Brain microvascular endothelial cell (primary cell): Measurements from ENCODE around the gene FCSK.

ENCODE experiments used
- DNase-seq: peaks from one replicate; pipeline ENCODE4 v3.0.0-alpha.2; 2020
- H3K27ac ChIP-seq: fragments of 250-450 bp; sonication (Bioruptor Pico); 2 replicates; pipeline ENCODE4 v1.5.1; 2020; ENCODE audit warnings: mild to moderate bottlenecking, moderate library complexity
- H3K27me3 ChIP-seq: fragments of 250-450 bp; sonication (Bioruptor Pico); replicated peaks from 2 replicates; pipeline ENCODE4 v1.5.1; 2020; ENCODE audit warnings: mild to moderate bottlenecking
- H3K36me3 ChIP-seq: fragments of 250-450 bp; sonication (Bioruptor Pico); replicated peaks from 2 replicates; pipeline ENCODE4 v1.5.1; 2020; ENCODE audit warnings: mild to moderate bottlenecking
- H3K4me3 ChIP-seq: 2 replicates; pipeline ENCODE4 v1.5.1; 2011; ENCODE audit warnings: low read depth, mild to moderate bottlenecking, control low read depth, low read length, moderate library complexity
- in situ Hi-C: cut with HindIII; loops from 2 replicates; pipeline ENCODE4 v1.10.0; 2017; ENCODE audit warnings: low sequenced_read_pairs, low pct_ligation_motif_present
- TF ChIP-seq, protein P1 (sequence below): IDR thresholded peaks from 2 replicates; pipeline ENCODE4 v1.5.1; 2011; ENCODE audit warnings: low read depth, mild to moderate bottlenecking, moderate library complexity, low read length, control low read depth, inconsistent platforms; ENCODE audit errors: missing control alignments

Gene FCSK

DNA sequence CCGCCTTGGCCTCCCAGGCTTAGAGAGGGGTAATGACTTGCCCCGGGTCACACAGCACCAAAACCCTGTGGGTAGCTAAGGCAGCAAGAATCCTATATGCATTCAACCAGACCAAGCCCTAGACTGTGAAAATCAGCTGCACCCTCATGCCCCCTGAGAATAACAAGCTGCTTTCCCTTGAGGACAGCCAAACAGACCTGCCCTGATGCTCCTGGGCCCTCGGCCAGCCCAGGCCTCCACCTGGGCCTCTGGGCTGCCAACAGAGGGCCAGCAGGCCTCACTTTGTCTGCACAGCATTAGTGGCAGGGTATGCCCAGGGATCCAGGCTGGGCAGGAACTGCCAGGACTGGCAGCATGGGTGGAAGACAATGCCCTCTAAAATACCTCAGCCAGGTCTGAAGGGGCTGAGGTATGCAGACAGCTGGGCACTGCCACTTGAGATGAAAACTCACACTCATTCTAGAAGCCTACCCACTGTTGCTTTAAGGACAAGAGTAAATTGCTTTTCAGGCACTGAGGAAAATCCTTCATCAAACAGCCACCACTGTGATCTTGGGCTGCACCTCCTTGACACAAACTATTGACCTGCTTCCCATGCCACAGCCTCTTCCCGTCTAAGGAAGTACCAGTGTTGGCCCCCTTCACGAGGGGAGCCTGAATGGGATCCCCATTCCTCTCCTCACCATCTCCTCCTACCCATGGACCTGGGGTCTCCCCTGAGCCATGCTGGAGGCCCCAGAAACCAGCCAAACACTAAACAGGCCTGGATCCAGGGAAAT lies 24.3 kb upstream of the FCSK start:
- H3K36me3 ChIP-seq = peaks cover 7% of the 10 kb centered on the region
- peak overlapping the region; percentile 44 for H3K27ac ChIP-seq
- TF ChIP-seq, protein P1, sequence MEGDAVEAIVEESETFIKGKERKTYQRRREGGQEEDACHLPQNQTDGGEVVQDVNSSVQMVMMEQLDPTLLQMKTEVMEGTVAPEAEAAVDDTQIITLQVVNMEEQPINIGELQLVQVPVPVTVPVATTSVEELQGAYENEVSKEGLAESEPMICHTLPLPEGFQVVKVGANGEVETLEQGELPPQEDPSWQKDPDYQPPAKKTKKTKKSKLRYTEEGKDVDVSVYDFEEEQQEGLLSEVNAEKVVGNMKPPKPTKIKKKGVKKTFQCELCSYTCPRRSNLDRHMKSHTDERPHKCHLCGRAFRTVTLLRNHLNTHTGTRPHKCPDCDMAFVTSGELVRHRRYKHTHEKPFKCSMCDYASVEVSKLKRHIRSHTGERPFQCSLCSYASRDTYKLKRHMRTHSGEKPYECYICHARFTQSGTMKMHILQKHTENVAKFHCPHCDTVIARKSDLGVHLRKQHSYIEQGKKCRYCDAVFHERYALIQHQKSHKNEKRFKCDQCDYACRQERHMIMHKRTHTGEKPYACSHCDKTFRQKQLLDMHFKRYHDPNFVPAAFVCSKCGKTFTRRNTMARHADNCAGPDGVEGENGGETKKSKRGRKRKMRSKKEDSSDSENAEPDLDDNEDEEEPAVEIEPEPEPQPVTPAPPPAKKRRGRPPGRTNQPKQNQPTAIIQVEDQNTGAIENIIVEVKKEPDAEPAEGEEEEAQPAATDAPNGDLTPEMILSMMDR = no peak
- no peak overlapping the region for H3K4me3 ChIP-seq
- no peaks in the 10 kb centered on the region for H3K27me3 ChIP-seq
- in situ Hi-C loops = no loop called here
- DNase-seq = no peak

DNA sequence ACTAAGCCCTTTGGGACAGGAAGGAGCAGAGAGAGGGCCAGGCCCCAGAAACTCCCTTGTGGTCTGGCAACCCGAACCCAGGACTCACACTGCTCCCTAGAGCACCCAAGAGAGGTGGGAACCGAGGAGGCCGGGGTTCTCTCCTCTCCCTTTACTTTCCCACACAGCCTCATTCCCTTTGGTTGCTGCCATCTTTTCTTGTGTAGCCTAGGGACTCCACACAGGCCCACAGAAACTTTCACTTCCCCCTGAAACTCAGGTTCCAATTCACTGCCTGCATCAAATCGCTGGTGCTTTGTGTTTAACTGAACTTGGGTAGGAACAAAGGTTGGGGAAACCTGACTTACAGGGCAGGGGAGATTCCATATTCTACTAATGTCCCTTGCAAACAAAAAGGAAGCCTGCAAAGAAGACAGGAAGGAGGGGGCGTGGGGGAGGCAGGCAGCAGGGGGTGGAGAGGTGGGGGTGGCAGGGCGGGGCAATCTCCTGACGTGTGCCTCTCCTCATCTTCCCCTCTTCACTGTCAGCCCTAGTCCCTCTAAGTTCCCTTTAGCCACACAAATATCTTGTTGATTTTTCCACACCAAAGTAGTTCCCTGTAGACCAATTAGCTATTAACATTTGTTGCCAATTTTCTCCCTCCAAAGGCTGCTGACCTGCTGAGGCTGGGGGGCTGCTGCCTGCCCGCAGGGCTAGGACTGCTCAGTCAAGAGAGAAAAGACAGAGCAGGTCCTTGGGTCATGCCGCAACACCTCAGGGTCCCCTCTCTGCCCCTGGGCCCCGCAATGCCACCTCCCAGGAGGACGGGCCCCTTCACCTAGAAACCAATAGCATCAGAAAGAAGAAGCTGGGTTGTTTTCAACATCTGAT lies 23.5 kb upstream of the FCSK start:
- no peak for DNase-seq
- Histone ChIP-seq H3K36me3 (peaks cover 7% of the 10 kb centered on the region), H3K4me3 (no peak overlapping the region), H3K27me3 (no peaks in the 10 kb centered on the region), H3K27ac (peak overlapping the region; percentile 44)
- TF ChIP-seq, protein P1 = no peak
- in situ Hi-C loops = no loop called here

DNA sequence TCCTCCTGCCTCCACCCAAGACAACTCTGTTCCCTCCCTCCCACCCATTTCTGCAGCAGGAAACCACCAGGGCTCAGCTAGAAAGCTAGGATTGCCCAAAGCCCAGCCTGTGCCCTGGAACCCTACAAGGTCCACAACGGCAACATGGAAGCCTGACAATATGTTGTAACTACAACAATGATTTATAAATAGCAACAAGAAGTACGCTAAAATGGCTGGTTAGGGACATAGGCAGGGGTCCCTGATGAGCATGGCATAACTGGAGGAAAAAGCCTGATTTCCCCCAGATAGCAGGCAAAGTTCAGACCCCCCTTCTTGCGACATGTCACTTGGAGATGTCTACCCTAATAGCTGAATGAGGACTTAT lies 22.1 kb upstream of the FCSK start:
- in situ Hi-C loops = no loop called here
- TF ChIP-seq, protein P1 = no peak
- no peak for DNase-seq
- Histone ChIP-seq H3K36me3 (peaks cover 7% of the 10 kb centered on the region), H3K27me3 (no peaks in the 10 kb centered on the region), H3K27ac (peak overlapping the region; percentile 57), H3K4me3 (no peak overlapping the region)

DNA sequence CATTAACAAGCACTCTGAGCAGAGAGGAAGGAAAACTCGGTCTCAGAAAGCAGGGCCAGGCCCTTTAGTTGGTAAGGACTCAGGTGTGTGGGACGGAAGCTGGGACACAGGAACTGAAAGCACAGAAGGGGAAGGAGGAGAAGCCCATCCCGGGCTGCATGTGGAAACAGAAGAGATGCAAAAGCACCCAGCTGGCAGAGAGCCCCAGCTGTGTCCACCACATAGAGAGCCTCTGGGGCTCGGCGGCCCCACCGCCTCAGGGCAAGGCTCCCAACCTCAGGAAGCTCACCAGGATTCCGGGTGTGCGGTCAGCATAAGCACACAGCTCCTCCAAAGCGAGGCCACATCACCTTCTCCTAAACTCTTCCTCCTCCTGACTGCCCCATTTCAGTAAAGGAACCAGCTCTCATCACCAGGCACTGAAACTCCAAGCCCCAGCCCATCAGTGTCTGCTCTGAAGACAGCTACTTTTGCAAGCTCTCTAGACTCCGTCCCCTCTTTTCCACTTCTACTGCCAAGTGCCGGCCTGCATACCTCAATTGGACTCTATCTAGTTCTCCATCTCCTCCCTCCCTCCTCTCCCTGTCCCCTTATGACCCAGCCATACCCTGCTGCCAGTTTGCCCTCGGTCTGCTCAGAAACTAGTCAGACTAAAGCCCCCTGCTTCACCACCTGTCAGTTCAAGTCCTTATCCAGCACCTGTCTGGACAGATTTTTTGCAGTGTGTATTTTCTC lies 21.5 kb upstream of the FCSK start:
- TF ChIP-seq, protein P1 = no peak
- Histone ChIP-seq H3K27me3 (no peaks in the 10 kb centered on the region), H3K27ac (peak overlapping the region; percentile 57), H3K4me3 (no peak overlapping the region), H3K36me3 (peaks cover 7% of the 10 kb centered on the region)
- in situ Hi-C loops = no loop called here
- no peak for DNase-seq

DNA sequence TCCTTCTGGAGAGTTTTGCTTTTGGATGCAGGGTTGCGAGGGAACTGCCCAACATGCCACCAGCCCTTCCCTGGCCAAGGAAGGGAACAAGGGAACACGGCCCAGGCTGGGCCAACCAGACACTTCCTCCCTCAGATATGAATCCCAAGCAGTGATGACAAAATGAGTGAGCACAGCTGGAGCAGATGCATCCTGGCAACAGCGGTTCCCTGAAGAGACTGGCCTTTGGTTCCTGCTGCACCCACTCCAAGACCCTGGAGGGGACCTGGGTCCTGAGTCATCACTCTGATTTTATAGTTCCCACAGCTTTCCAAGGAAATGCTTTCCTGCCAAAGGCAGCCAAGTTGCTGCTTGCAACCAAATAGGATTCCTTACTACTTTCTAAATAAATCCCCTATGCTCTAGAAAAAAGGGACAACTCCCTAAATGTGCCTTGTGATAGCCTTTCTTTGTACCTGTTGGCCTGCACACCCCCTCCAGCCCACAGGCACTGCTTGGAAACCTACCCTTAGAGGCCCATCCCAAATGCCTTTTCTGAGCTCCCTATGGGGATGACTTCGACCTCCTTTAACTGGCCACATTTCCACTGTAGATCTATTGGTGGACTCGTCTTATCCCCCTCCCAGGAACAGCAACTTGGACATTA lies 20.8 kb upstream of the FCSK start:
- no peaks in the 10 kb centered on the region for H3K27me3 ChIP-seq
- H3K36me3 ChIP-seq = peaks cover 7% of the 10 kb centered on the region
- no peak overlapping the region for H3K4me3 ChIP-seq
- DNase-seq = peak; percentile 57
- H3K27ac ChIP-seq = peak overlapping the region; percentile 57
- in situ Hi-C loops = no loop called here
- TF ChIP-seq, protein P1 = no peak
